SK-N-SH (cell line): ENCODE data around the gene ABAT. TPM values are rescaled to one million over a fixed set of nuclear protein-coding genes. Genes with fewer than 3 reads are reported as not detected.
A peak's percentile ranks its signal among the peaks of the same experiment; 100 is the strongest.
"Not testable (repeated sequence)": the region's sequence is repeated elsewhere in the genome, so short reads cannot be mapped to it uniquely, and the experiment has no call there.

Experiments
- CTCF ChIA-PET: fragments of 300-600, 350-600 bp; formaldehyde crosslinking; extraction: SDS; loops from one replicate; lab custom pipeline; 2021; lab: Yijun Ruan, JAX
- POLR2A ChIA-PET: fragments of 350-600 bp; sonication (Branson Sonifier 250); formaldehyde crosslinking; extraction: SDS; loops from one replicate; lab custom pipeline; 2020; ENCODE audit warnings: antibody characterized with exemption, inconsistent platforms; lab: Yijun Ruan, JAX
- DNase-seq: peaks from one replicate; pipeline ENCODE4 v3.0.0; 2012
- H2AFZ ChIP-seq: fragments of 200-600 bp; sonication (generic); 2 replicates; pipeline ENCODE4 v1.8.1; 2016; ENCODE audit warnings: antibody characterized with exemption, mild to moderate bottlenecking, low read depth
- H3F3A ChIP-seq: fragments of 200-600 bp; sonication (generic); replicated peaks from 2 replicates; pipeline ENCODE3; 2016; ENCODE audit warnings: antibody characterized with exemption, mild to moderate bottlenecking; ENCODE audit not compliant: insufficient read depth
- H3K27ac ChIP-seq, 2 experiments: fragments of 200-500 bp in 1 of 2; fragments of 200-600 bp in 1 of 2; sonication (Bioruptor generic) in 1 of 2; sonication (generic), shearing (Covaris generic) in 1 of 2; 2 replicates each; pipeline versions ENCODE4 v1.5.1 to v1.6.1; 2014 to 2016; ENCODE audit warnings: low read depth in 2 of 2, inconsistent platforms in 1 of 2, low read length in 1 of 2, mild to moderate bottlenecking in 1 of 2, mixed read lengths in 1 of 2
- H3K27me3 ChIP-seq: fragments of 200-600 bp; sonication (generic), shearing (Covaris generic); 2 replicates; pipeline ENCODE4 v1.6.1; 2016; ENCODE audit warnings: mixed run types; ENCODE audit not compliant: insufficient read depth
- H3K36me3 ChIP-seq, 2 experiments: fragments of 200-500 bp in 1 of 2; fragments of 200-600 bp in 1 of 2; sonication (Bioruptor generic) in 1 of 2; sonication (generic) in 1 of 2; replicated peaks in 1 of 2; 2 replicates each; pipeline versions ENCODE3 to v1.5.1; 2014 to 2016; ENCODE audit warnings: low read length in 1 of 2, mild to moderate bottlenecking in 1 of 2; ENCODE audit not compliant: insufficient read depth in 2 of 2, control insufficient read depth in 1 of 2
- H3K4me1 ChIP-seq, 2 experiments: fragments of 200-500 bp in 1 of 2; fragments of 200-600 bp in 1 of 2; sonication (Bioruptor generic) in 1 of 2; sonication (generic), shearing (Covaris generic) in 1 of 2; 2 replicates each; pipeline versions ENCODE4 v1.5.1 to v1.6.1; 2014 to 2016; ENCODE audit warnings: low read depth in 1 of 2, low read length in 1 of 2, mixed run types in 1 of 2; ENCODE audit not compliant: insufficient read depth in 2 of 2, control insufficient read depth in 1 of 2
- H3K4me2 ChIP-seq: fragments of 200-600 bp; sonication (generic), shearing (Covaris generic); 2 replicates; pipeline ENCODE4 v1.6.1; 2017; ENCODE audit warnings: mixed run types
- H3K4me3 ChIP-seq, 2 experiments: fragments of 200-500 bp in 1 of 2; fragments of 200-600 bp in 1 of 2; sonication (Bioruptor generic) in 1 of 2; sonication (generic), shearing (Covaris generic) in 1 of 2; 2 replicates each; pipeline versions ENCODE4 v1.5.1 to v1.8.1; 2014 to 2016; ENCODE audit warnings: low read depth in 2 of 2, inconsistent platforms in 1 of 2, low read length in 1 of 2, mild to moderate bottlenecking in 1 of 2, mixed read lengths in 1 of 2, moderate library complexity in 1 of 2
- H3K79me2 ChIP-seq: fragments of 200-600 bp; sonication (generic); 2 replicates; pipeline ENCODE4 v1.8.1; 2017; ENCODE audit warnings: mild to moderate bottlenecking; ENCODE audit not compliant: insufficient read depth
- H3K9ac ChIP-seq: fragments of 200-600 bp; sonication (generic); 2 replicates; pipeline ENCODE4 v1.6.1; 2017; ENCODE audit warnings: mixed run types
- H3K9me2 ChIP-seq: fragments of 200-600 bp; sonication (generic); 2 replicates; pipeline ENCODE4 v1.6.1; 2017; ENCODE audit warnings: mixed run types
- H3K9me3 ChIP-seq: fragments of 200-600 bp; sonication (generic); 2 replicates; pipeline ENCODE4 v1.6.1; 2017; ENCODE audit warnings: mixed run types, mild to moderate bottlenecking, moderate library complexity
- H4K20me1 ChIP-seq: fragments of 200-600 bp; sonication (generic); 2 replicates; pipeline ENCODE4 v1.6.1; 2017; ENCODE audit warnings: mild to moderate bottlenecking, mixed run types; ENCODE audit not compliant: insufficient read depth
- EP300 ChIP-seq, 2 experiments: IDR thresholded peaks; 2 replicates each; pipeline versions ENCODE4 v1.4.0 to v1.6.1; 2012; ENCODE audit warnings: borderline replicate concordance in 1 of 2, low read depth in 1 of 2, low read length in 1 of 2
- EZH2phosphoT487 ChIP-seq: fragments of 200-600 bp; sonication (generic); IDR thresholded peaks from 2 replicates; pipeline ENCODE4 v1.6.1; 2017; ENCODE audit warnings: low read depth, mixed run types, mild to moderate bottlenecking, antibody characterized with exemption, moderate library complexity, borderline replicate concordance
- FOSL2 ChIP-seq: IDR thresholded peaks from 2 replicates; pipeline ENCODE4 v1.4.0; 2012; ENCODE audit warnings: low read depth, mild to moderate bottlenecking, moderate library complexity, borderline replicate concordance
- FOXJ3 ChIP-seq: sonication (generic); formaldehyde crosslinking; IDR thresholded peaks from 2 replicates; pipeline ENCODE4 v1.5.1; 2020; ENCODE audit warnings: mild to moderate bottlenecking, missing genetic modification reagents
- FOXM1 ChIP-seq: IDR thresholded peaks from 2 replicates; pipeline ENCODE4 v1.4.0; 2012; ENCODE audit warnings: low read depth, mild to moderate bottlenecking
- MXI1 ChIP-seq: IDR thresholded peaks from 2 replicates; pipeline ENCODE4 v1.6.1; 2012; ENCODE audit warnings: mild to moderate bottlenecking, low read depth, low read length, improper control_type of control experiment
- NFIC ChIP-seq: IDR thresholded peaks from 2 replicates; pipeline ENCODE4 v1.4.0; 2012; ENCODE audit warnings: borderline replicate concordance
- POLR2AphosphoS5 ChIP-seq: IDR thresholded peaks from 2 replicates; pipeline ENCODE4 v1.6.1; 2012; ENCODE audit warnings: low read depth, low read length
- RAD21 ChIP-seq: IDR thresholded peaks from 2 replicates; pipeline ENCODE4 v1.6.1; 2012; ENCODE audit warnings: mild to moderate bottlenecking, low read length
- RCOR1 ChIP-seq: fragments of 150-350 bp; IDR thresholded peaks from 2 replicates; pipeline ENCODE4 v1.6.1; 2017; ENCODE audit warnings: antibody characterized with exemption, low read length
- RFX5 ChIP-seq: IDR thresholded peaks from 2 replicates; pipeline ENCODE4 v1.6.1; 2012; ENCODE audit warnings: mild to moderate bottlenecking, improper control_type of control experiment, low read length
- RXRA ChIP-seq: IDR thresholded peaks from 2 replicates; pipeline ENCODE4 v1.4.0; 2012; ENCODE audit warnings: low read depth, mild to moderate bottlenecking, borderline replicate concordance
- SMC3 ChIP-seq: IDR thresholded peaks from 2 replicates; pipeline ENCODE4 v1.6.1; 2012; ENCODE audit warnings: low read depth, low read length, improper control_type of control experiment
- TAF1 ChIP-seq: IDR thresholded peaks from 2 replicates; pipeline ENCODE4 v1.6.1; 2012; ENCODE audit warnings: low read depth, mild to moderate bottlenecking, low read length, moderate library complexity, borderline replicate concordance
- TEAD4 ChIP-seq: IDR thresholded peaks from 2 replicates; pipeline ENCODE4 v1.4.0; 2012; ENCODE audit warnings: mild to moderate bottlenecking, borderline replicate concordance; ENCODE audit not compliant: insufficient read depth
- YY1 ChIP-seq: IDR thresholded peaks from 2 replicates; pipeline ENCODE4 v1.4.0; 2012; ENCODE audit warnings: low read depth, mild to moderate bottlenecking
- ZBTB33 ChIP-seq: IDR thresholded peaks from 2 replicates; pipeline ENCODE4 v1.4.0; 2012; ENCODE audit warnings: low read depth, borderline replicate concordance
- WGBS: methylation state at CpG from one replicate; pipeline ENCODE4 v1.1.6; 2017; ENCODE audit warnings: low lambda C conversion rate; 5-methylcytosine and 5-hydroxymethylcytosine counted together
- polyA plus RNA-seq, 3 experiments: library from polyadenylated mRNA; depleted of rRNA; stranded (reverse); fragments of >200 nt; gene quantifications; 2 replicates each; pipeline ENCODE4 v1.2.3, GENCODE V29; 2012
- TF ChIP-seq, protein P1 (sequence below): fragments of 200-600 bp; sonication (generic); IDR thresholded peaks from 2 replicates; pipeline ENCODE4 v1.6.1; 2017; ENCODE audit warnings: antibody characterized with exemption, mild to moderate bottlenecking, moderate library complexity
- TF ChIP-seq, protein P2 (sequence below): IDR thresholded peaks from 2 replicates; pipeline ENCODE4 v1.4.0; 2012; ENCODE audit warnings: low read depth, borderline replicate concordance

The ABAT gene
- polyA plus RNA-seq, 1 of the 3 experiments (the other 2 are of a cell fraction) = 4.7 TPM

- peaks cover 9 to 10% of the 10 kb centered on the region in 2 experiments for H3K36me3 ChIP-seq
- peak; percentile 62 for DNase-seq
- H3K79me2 ChIP-seq, H2AFZ ChIP-seq, POLR2A ChIA-PET, H3F3A ChIP-seq, H3K4me3 ChIP-seq, H3K4me2 ChIP-seq, H3K9me2 ChIP-seq, H3K27ac ChIP-seq, H3K9me3 ChIP-seq, H3K9ac ChIP-seq, H4K20me1 ChIP-seq, H3K27me3 ChIP-seq, H3K4me1 ChIP-seq: not testable (repeated sequence)
- TF ChIP-seq SMC3 = peak; percentile 12; the same call in 1 of the 2 replicates
- TF ChIP-seq, protein P1, sequence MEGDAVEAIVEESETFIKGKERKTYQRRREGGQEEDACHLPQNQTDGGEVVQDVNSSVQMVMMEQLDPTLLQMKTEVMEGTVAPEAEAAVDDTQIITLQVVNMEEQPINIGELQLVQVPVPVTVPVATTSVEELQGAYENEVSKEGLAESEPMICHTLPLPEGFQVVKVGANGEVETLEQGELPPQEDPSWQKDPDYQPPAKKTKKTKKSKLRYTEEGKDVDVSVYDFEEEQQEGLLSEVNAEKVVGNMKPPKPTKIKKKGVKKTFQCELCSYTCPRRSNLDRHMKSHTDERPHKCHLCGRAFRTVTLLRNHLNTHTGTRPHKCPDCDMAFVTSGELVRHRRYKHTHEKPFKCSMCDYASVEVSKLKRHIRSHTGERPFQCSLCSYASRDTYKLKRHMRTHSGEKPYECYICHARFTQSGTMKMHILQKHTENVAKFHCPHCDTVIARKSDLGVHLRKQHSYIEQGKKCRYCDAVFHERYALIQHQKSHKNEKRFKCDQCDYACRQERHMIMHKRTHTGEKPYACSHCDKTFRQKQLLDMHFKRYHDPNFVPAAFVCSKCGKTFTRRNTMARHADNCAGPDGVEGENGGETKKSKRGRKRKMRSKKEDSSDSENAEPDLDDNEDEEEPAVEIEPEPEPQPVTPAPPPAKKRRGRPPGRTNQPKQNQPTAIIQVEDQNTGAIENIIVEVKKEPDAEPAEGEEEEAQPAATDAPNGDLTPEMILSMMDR = peak; percentile 48
- peak; percentile 45 for TF ChIP-seq RAD21
- CTCF ChIA-PET = interaction anchor here (0.6 to 15.9 kb wide), 13 partner anchors 9 to 262 kb away, joined by 3 to 175 read pairs (median 4); partner anchors contain the start of genes ABAT, LITAFD, PMM2 and TMEM186
- 82% methylated on average over 6 of the region's 7 CpGs for WGBS
Observed at GRCh38 chr16:8651958-8652357, 22.5 kb upstream of the ABAT start.

DNA sequence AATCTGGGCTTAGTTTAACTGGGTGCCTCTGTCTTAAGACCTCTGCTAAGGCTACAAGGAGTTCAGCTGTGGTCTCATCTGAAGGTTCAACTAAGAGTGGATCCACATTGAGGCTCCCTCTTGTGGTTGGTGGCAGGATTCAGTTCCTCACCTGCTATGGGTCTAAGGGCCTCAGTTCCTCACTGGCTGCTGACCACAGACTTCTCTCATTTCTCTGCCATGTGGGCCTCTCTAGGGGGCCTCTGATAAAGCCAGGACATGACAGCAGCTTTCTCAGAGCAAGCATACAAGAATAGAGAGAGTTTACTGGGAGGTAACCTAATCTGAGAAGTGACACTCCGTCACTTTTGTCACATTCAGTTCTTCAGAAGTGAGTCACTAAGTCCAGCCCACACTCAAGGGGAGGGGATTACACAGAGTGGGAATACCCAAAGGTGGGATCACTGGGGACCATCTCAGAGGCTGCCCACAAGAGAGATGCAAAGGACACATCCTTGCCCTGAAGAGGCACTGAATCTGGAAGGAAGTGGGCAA lies 19.2 kb upstream of the ABAT start:
- Histone ChIP-seq H3K27me3 (no peaks in the 10 kb centered on the region), H3K4me2 (no peak overlapping the region), H3K4me1 (peaks cover 0 to 3% of the 10 kb centered on the region in 2 experiments; a peak in 1 of 4 replicates), H3K36me3 (no peaks in the 10 kb centered on the region), H2AFZ (no peak overlapping the region), H3K9ac (no peak overlapping the region), H3K9me3 (no peaks in the 10 kb centered on the region), H3K79me2 (no peaks in the 10 kb centered on the region), H4K20me1 (no peaks in the 10 kb centered on the region), H3F3A (no peaks in the 10 kb centered on the region), H3K4me3 (no peak overlapping the region), H3K9me2 (no peaks in the 10 kb centered on the region), H3K27ac (no peak overlapping the region)
- POLR2A ChIA-PET = no interaction called here
- TF ChIP-seq RAD21 = peak; percentile 36
- no peak for TF ChIP-seq POLR2AphosphoS5
- no peak for TF ChIP-seq FOXM1
- TF ChIP-seq MXI1 = no peak
- TF ChIP-seq YY1 = no peak
- TF ChIP-seq SMC3 = 0 out of 2 replicates have a peak, but pooled peaks have one; percentile 28
- no peak for TF ChIP-seq EZH2phosphoT487
- TF ChIP-seq, protein P2, sequence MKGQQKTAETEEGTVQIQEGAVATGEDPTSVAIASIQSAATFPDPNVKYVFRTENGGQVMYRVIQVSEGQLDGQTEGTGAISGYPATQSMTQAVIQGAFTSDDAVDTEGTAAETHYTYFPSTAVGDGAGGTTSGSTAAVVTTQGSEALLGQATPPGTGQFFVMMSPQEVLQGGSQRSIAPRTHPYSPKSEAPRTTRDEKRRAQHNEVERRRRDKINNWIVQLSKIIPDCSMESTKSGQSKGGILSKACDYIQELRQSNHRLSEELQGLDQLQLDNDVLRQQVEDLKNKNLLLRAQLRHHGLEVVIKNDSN = no peak
- TF ChIP-seq EP300 (IDR thresholded peaks at IDR 0.05; ENCODE audit: borderline replicate concordance in 1 of 2, low read depth in 1 of 2, low read length in 1 of 2) = no peak
- no peak for TF ChIP-seq TAF1
- TF ChIP-seq FOXJ3 (CRISPR knock-in tag) = no peak
- TF ChIP-seq ZBTB33 = no peak
- TF ChIP-seq, protein P1 = peak; percentile 38
- no peak for TF ChIP-seq TEAD4
- no peak for TF ChIP-seq FOSL2
- no peak for TF ChIP-seq RCOR1
- no peak for TF ChIP-seq RFX5
- no peak for TF ChIP-seq RXRA
- TF ChIP-seq NFIC = no peak
- CTCF ChIA-PET = interaction anchor here (0.6 to 15.9 kb wide), 8 partner anchors 8 to 1541 kb away, joined by 3 to 175 read pairs (median 5); no protein-coding TSS in a partner anchor
- WGBS = 64% methylated on average over 1 of the region's 1 CpG
- DNase-seq = no peak
